PC-9 (cell line): Measurements from ENCODE around the gene CALR3. TPM values are rescaled to one million over a fixed set of nuclear protein-coding genes. Genes with fewer than 3 reads are reported as not detected.
"Not testable (repeated sequence)": the region's sequence is repeated elsewhere in the genome, so short reads cannot be mapped to it uniquely, and the experiment has no call there.

Source experiments
- BruUV-seq: library from RNA; stranded (reverse); fragments of 400-500 nt; replicated peaks from 2 replicates; lab custom pipeline; 2021; lab: Mats Ljungman, UMichigan
- CTCF ChIA-PET: fragments of 300-600 bp; sonication (Branson Sonifier 250); formaldehyde crosslinking; loops from one replicate; lab custom pipeline; 2022; ENCODE audit warnings: antibody characterized with exemption; lab: Charles Lee
- POLR2A ChIA-PET: fragments of 300-600 bp; sonication (Branson Sonifier 250); formaldehyde crosslinking; loops from one replicate; lab custom pipeline; 2022; ENCODE audit warnings: antibody characterized with exemption; ENCODE audit not compliant: unreplicated experiment; lab: Charles Lee
- DNase-seq, 2 experiments: peaks; one replicate each; pipeline versions ENCODE4 v3.0.0 to v3.0.0-alpha.2; 2015 to 2022; ENCODE audit warnings: mixed read lengths in 1 of 2
- H2AFZ ChIP-seq: fragments of 200-600 bp; sonication (generic); 2 replicates; pipeline ENCODE4 v1.8.1; 2017; ENCODE audit warnings: antibody characterized with exemption
- H3F3A ChIP-seq: fragments of 200-600 bp; sonication (generic); 2 replicates; pipeline ENCODE4 v1.8.1; 2017; ENCODE audit warnings: antibody characterized with exemption, mild to moderate bottlenecking, low read depth; ENCODE audit not compliant: insufficient read depth
- H3K27ac ChIP-seq: fragments of 200-600 bp; sonication (generic); 2 replicates; pipeline ENCODE4 v1.6.1; 2016; ENCODE audit warnings: mixed run types
- H3K27me3 ChIP-seq: fragments of 200-600 bp; sonication (generic); 2 replicates; pipeline ENCODE4 v1.6.1; 2016; ENCODE audit warnings: low read depth, mixed run types; ENCODE audit not compliant: insufficient read depth
- H3K36me3 ChIP-seq: fragments of 200-600 bp; sonication (generic); 2 replicates; pipeline ENCODE4 v1.6.1; 2016; ENCODE audit warnings: low read depth, mixed run types
- H3K4me1 ChIP-seq: fragments of 200-600 bp; sonication (generic); replicated peaks from 2 replicates; pipeline ENCODE4 v1.6.1; 2016; ENCODE audit warnings: mixed run types; ENCODE audit not compliant: insufficient read depth
- H3K4me2 ChIP-seq: fragments of 200-600 bp; sonication (generic); 2 replicates; pipeline ENCODE4 v1.6.1; 2017; ENCODE audit warnings: mixed run types
- H3K4me3 ChIP-seq: fragments of 200-600 bp; sonication (generic); 2 replicates; pipeline ENCODE4 v1.6.1; 2016; ENCODE audit warnings: mixed run types
- H3K79me2 ChIP-seq: fragments of 200-600 bp; sonication (generic); 2 replicates; pipeline ENCODE4 v1.6.1; 2017; ENCODE audit warnings: low read depth, mixed run types
- H3K9me2 ChIP-seq: fragments of 200-600 bp; sonication (generic); 2 replicates; pipeline ENCODE4 v1.8.1; 2017; ENCODE audit warnings: mild to moderate bottlenecking; ENCODE audit not compliant: insufficient read depth
- H3K9me3 ChIP-seq: fragments of 200-600 bp; sonication (generic); 2 replicates; pipeline ENCODE4 v1.8.1; 2016; ENCODE audit warnings: low read depth; ENCODE audit not compliant: insufficient read depth
- H4K20me1 ChIP-seq: fragments of 200-600 bp; sonication (generic); 2 replicates; pipeline ENCODE4 v1.8.1; 2017; ENCODE audit not compliant: insufficient read depth
- CTCF ChIP-seq: fragments of 200-600 bp; sonication (generic); conservative IDR thresholded peaks from 2 replicates; pipeline ENCODE4 v1.6.1; 2017; ENCODE audit warnings: mixed run types, antibody characterized with exemption, mild to moderate bottlenecking, moderate library complexity
- EZH2 ChIP-seq: fragments of 200-600 bp; sonication (generic); IDR thresholded peaks from 2 replicates; pipeline ENCODE4 v1.8.0; 2017; ENCODE audit warnings: antibody characterized with exemption, low read depth
- intact Hi-C: fragments of 100-400 bp; cut with micrococcal nuclease; formaldehyde crosslinking; loops from one replicate; pipeline ENCODE4 v1.10.0; 2022; ENCODE audit not compliant: unreplicated experiment
- total RNA-seq: library from RNA; stranded (reverse); gene quantifications from 2 replicates; pipeline ENCODE4 v1.2.3, GENCODE V29; 2021

The CALR3 gene
- total RNA-seq, 1 experiment from 2014 or later: not detected

GRCh38 chr19:16496613-16496983, 631 bp upstream of the CALR3 start:
- no TSS peak for BruUV-seq
- Histone ChIP-seq H3K4me3 (peak overlapping the region; percentile 70), H3K27ac (no peak overlapping the region), H3K9me2 (no peaks in the 10 kb centered on the region), H3K9me3 (no peaks in the 10 kb centered on the region), H3K4me2 (peak overlapping the region; percentile 70), H3F3A (peaks cover 58% of the 10 kb centered on the region), H2AFZ (peak overlapping the region; percentile 93), H3K36me3 (no peaks in the 10 kb centered on the region), H4K20me1 (no peaks in the 10 kb centered on the region), H3K4me1 (peaks cover 55% of the 10 kb centered on the region), H3K79me2 (peaks cover 38% of the 10 kb centered on the region), H3K27me3 (no peaks in the 10 kb centered on the region)
- TF ChIP-seq EZH2 (no peak), CTCF (no peak)
- intact Hi-C loops: loop anchor here (1.0 to 5.0 kb wide), 2 partner anchors 24 to 34 kb away; no protein-coding TSS in a partner anchor
- ChIA-PET CTCF (no interaction called here), POLR2A (interaction anchor here (0.7 to 0.8 kb wide), 2 partner anchors 68 to 119 kb away, joined by 3 read pairs; no protein-coding TSS in a partner anchor)
- peak; percentile 20 to 51 for DNase-seq

- H3K4me3 ChIP-seq, H3K79me2 ChIP-seq, H3K9me3 ChIP-seq, H3K36me3 ChIP-seq, H3K27me3 ChIP-seq, intact Hi-C loops, DNase-seq, H3K27ac ChIP-seq, H4K20me1 ChIP-seq, H2AFZ ChIP-seq, POLR2A ChIA-PET, CTCF ChIA-PET, H3K4me2 ChIP-seq, H3K9me2 ChIP-seq, BruUV-seq, H3K4me1 ChIP-seq: not testable (repeated sequence)
- H3F3A ChIP-seq: peaks cover 16% of the 10 kb centered on the region
These were observed 9.5 kb downstream of the CALR3 start for GRCh38 chr19:16486476-16486875.

GRCh38 chr19:16482745-16483144, 13.2 kb downstream of the CALR3 start:
- no peak overlapping the region for H3K27ac ChIP-seq
- H3K79me2 ChIP-seq: no peaks in the 10 kb centered on the region
- no peaks in the 10 kb centered on the region for H3K9me3 ChIP-seq
- H3F3A ChIP-seq: no peaks in the 10 kb centered on the region; the same call in 1 of the 2 replicates
- CTCF ChIA-PET: no interaction called here
- H3K27me3 ChIP-seq: no peaks in the 10 kb centered on the region
- TF ChIP-seq EZH2: no peak
- no peak for TF ChIP-seq CTCF
- no peak overlapping the region for H2AFZ ChIP-seq
- no peaks in the 10 kb centered on the region for H3K36me3 ChIP-seq
- no peak overlapping the region for H3K4me3 ChIP-seq
- no peak overlapping the region for H3K4me2 ChIP-seq
- H3K9me2 ChIP-seq: no peaks in the 10 kb centered on the region
- intact Hi-C loops: no loop called here
- no TSS peak for BruUV-seq
- no peak for DNase-seq
- peaks cover under 1% of the 10 kb centered on the region; the same call in 1 of the 2 replicates for H3K4me1 ChIP-seq
- POLR2A ChIA-PET: no interaction called here
- H4K20me1 ChIP-seq: no peaks in the 10 kb centered on the region

- Histone ChIP-seq H4K20me1 (no peaks in the 10 kb centered on the region), H3K79me2 (no peaks in the 10 kb centered on the region), H3K9me3 (no peaks in the 10 kb centered on the region), H3K27ac (no peak overlapping the region), H3K27me3 (no peaks in the 10 kb centered on the region), H3K4me3 (no peak overlapping the region), H3K36me3 (no peaks in the 10 kb centered on the region), H3K4me1 (peaks cover 14% of the 10 kb centered on the region), H3K4me2 (no peak overlapping the region), H2AFZ (no peak overlapping the region), H3F3A (no peaks in the 10 kb centered on the region), H3K9me2 (no peaks in the 10 kb centered on the region)
- BruUV-seq: no TSS peak
- ChIA-PET POLR2A (no interaction called here), CTCF (interaction anchor here (0.7 kb wide), 1 partner anchor 520 kb away, joined by 6 read pairs; no protein-coding TSS in a partner anchor)
- intact Hi-C loops: no loop called here
- peak in 1 of 2 experiments; percentile 46 for DNase-seq
- TF ChIP-seq CTCF (no peak), EZH2 (no peak)
These were observed 18.7 kb downstream of the CALR3 start for GRCh38 chr19:16477311-16477710.
